NCI-H446 (cell line): Measurements from ENCODE around the gene MMP13.
"Not testable (repeated sequence)": the region's sequence is repeated elsewhere in the genome, so short reads cannot be mapped to it uniquely, and the experiment has no call there.

Experiments
- DNase-seq, 2 experiments: peaks; one replicate each; lab custom pipeline; 2025; lab: John Stamatoyannopoulos, UW

The MMP13 gene

GRCh38 chr11:102955624-102956023 lies at the start of gene MMP13:
MMP13 (minus strand) TSS chr11:102955732; CDS start chr11:102955705, 27 bp downstream.
- DNase-seq, result no peak

- DNase-seq, result not testable (repeated sequence)
Measured at GRCh38 chr11:103004234-103004633, 48.7 kb upstream of the MMP13 start.

- no peak for DNase-seq
Measured at GRCh38 chr11:102994105-102994504, 38.6 kb upstream of the MMP13 start.

- DNase-seq, result no peak
Measured at GRCh38 chr11:102991776-102992175, 36.2 kb upstream of the MMP13 start.

- DNase-seq, result no peak
Measured at GRCh38 chr11:102990145-102990544, 34.6 kb upstream of the MMP13 start.

- no peak for DNase-seq
Measured at GRCh38 chr11:102989379-102990047, 34.0 kb upstream of the MMP13 start.

GRCh38 chr11:102986815-102987214 lies 31.3 kb upstream of the MMP13 start:
- no peak for DNase-seq

GRCh38 chr11:102985850-102986249 lies 30.3 kb upstream of the MMP13 start:
- DNase-seq, result no peak

GRCh38 chr11:102983486-102983885 lies 28.0 kb upstream of the MMP13 start:
- DNase-seq, result no peak

- DNase-seq, result no peak
Measured at GRCh38 chr11:102981324-102981910, 25.9 kb upstream of the MMP13 start.

- no peak for DNase-seq
Measured at GRCh38 chr11:102974552-102975280, 19.2 kb upstream of the MMP13 start.

GRCh38 chr11:102973698-102974097 lies 18.2 kb upstream of the MMP13 start:
- DNase-seq, result not testable (repeated sequence)

- DNase-seq, result no peak
Measured at GRCh38 chr11:102972853-102973252, 17.3 kb upstream of the MMP13 start.

GRCh38 chr11:102971766-102972165 lies 16.2 kb upstream of the MMP13 start:
- no peak for DNase-seq

- no peak for DNase-seq
Measured at GRCh38 chr11:102967497-102967896, 12.0 kb upstream of the MMP13 start.

- DNase-seq, result no peak
Measured at GRCh38 chr11:102966011-102966410, 10.5 kb upstream of the MMP13 start.

GRCh38 chr11:102964867-102965266 lies 9.3 kb upstream of the MMP13 start:
- DNase-seq, result no peak

- no peak for DNase-seq
Measured at GRCh38 chr11:102957953-102958352, 2.4 kb upstream of the MMP13 start.

GRCh38 chr11:102950622-102951081 lies 4.9 kb downstream of the MMP13 start:
- no peak for DNase-seq

GRCh38 chr11:102946237-102946636 lies 9.3 kb downstream of the MMP13 start:
- DNase-seq, result no peak

GRCh38 chr11:102940714-102941588 lies 14.6 kb downstream of the MMP13 start:
- peak; percentile 30 to 71 for DNase-seq
